ENCODE data around the gene CCDC93. TPM values are rescaled to one million over a fixed set of nuclear protein-coding genes. Genes with fewer than 3 reads are reported as not detected.

The CCDC93 gene
- total RNA-seq, 1 experiment from 2014 or later, result 27.2 TPM

- Histone ChIP-seq H3K4me1 (ENCODE audit: insufficient read depth, low read length, poor library complexity, severe bottlenecking) (peaks cover 27% of the 10 kb centered on the region), H3K4me3 (ENCODE audit: low read depth, low read length, poor library complexity, severe bottlenecking) (no peak overlapping the region), H3K27ac (ENCODE audit: low read depth, low read length, poor library complexity, severe bottlenecking) (no peak overlapping the region), H3K27me3 (replicated peaks; ENCODE audit: insufficient read depth, low read depth, low read length, poor library complexity) (no peaks in the 10 kb centered on the region), H3K36me3 (ENCODE audit: insufficient read depth, low read length, poor library complexity, severe bottlenecking) (no peaks in the 10 kb centered on the region), H3K9me3 (ENCODE audit: low read depth, low read length, poor library complexity, severe bottlenecking) (no peaks in the 10 kb centered on the region)
- DNase-seq (ENCODE audit: low spot score), result peak; percentile 60
- TF ChIP-seq EZH2 (IDR thresholded peaks at IDR 0.05; ENCODE audit: borderline replicate concordance, low read depth, low read length, poor library complexity, severe bottlenecking) (no peak), CTCF (conservative IDR thresholded peaks at IDR 0.05; ENCODE audit: low read depth, low read length) (no peak)
- CTCF ChIA-PET, result no interaction called here
- no TSS peak for BruUV-seq (replicated peaks)
- intact Hi-C loops (cut with micrococcal nuclease; ENCODE audit: unreplicated experiment), result no loop called here
- POLR2A ChIA-PET (ENCODE audit: low non-redundant PET), result no interaction called here
These were observed 30.8 kb downstream of the CCDC93 start for GRCh38 chr2:117983040-117983439.

GRCh38 chr2:117982376-117983033, 31.4 kb downstream of the CCDC93 start:
- ChIA-PET CTCF (no interaction called here), POLR2A (ENCODE audit: low non-redundant PET) (no interaction called here)
- H3K4me1 ChIP-seq (ENCODE audit: insufficient read depth, low read length, poor library complexity, severe bottlenecking), result peaks cover 27% of the 10 kb centered on the region
- DNase-seq (ENCODE audit: low spot score), result no peak
- H3K36me3 ChIP-seq (ENCODE audit: insufficient read depth, low read length, poor library complexity, severe bottlenecking), result no peaks in the 10 kb centered on the region
- no peak overlapping the region for H3K27ac ChIP-seq (ENCODE audit: low read depth, low read length, poor library complexity, severe bottlenecking)
- no peaks in the 10 kb centered on the region for H3K27me3 ChIP-seq (replicated peaks; ENCODE audit: insufficient read depth, low read depth, low read length, poor library complexity)
- no peak overlapping the region for H3K4me3 ChIP-seq (ENCODE audit: low read depth, low read length, poor library complexity, severe bottlenecking)
- TF ChIP-seq EZH2 (IDR thresholded peaks at IDR 0.05; ENCODE audit: borderline replicate concordance, low read depth, low read length, poor library complexity, severe bottlenecking) (no peak), CTCF (conservative IDR thresholded peaks at IDR 0.05; ENCODE audit: low read depth, low read length) (no peak)
- no peaks in the 10 kb centered on the region for H3K9me3 ChIP-seq (ENCODE audit: low read depth, low read length, poor library complexity, severe bottlenecking)
- intact Hi-C loops (cut with micrococcal nuclease; ENCODE audit: unreplicated experiment), result no loop called here
- BruUV-seq (replicated peaks), result no TSS peak

GRCh38 chr2:117981810-117982209, 32.1 kb downstream of the CCDC93 start:
- TF ChIP-seq EZH2 (IDR thresholded peaks at IDR 0.05; ENCODE audit: borderline replicate concordance, low read depth, low read length, poor library complexity, severe bottlenecking) (no peak), CTCF (conservative IDR thresholded peaks at IDR 0.05; ENCODE audit: low read depth, low read length) (no peak)
- no peak overlapping the region for H3K27ac ChIP-seq (ENCODE audit: low read depth, low read length, poor library complexity, severe bottlenecking)
- H3K36me3 ChIP-seq (ENCODE audit: insufficient read depth, low read length, poor library complexity, severe bottlenecking), result no peaks in the 10 kb centered on the region
- CTCF ChIA-PET, result no interaction called here
- POLR2A ChIA-PET (ENCODE audit: low non-redundant PET), result no interaction called here
- no peak overlapping the region for H3K4me3 ChIP-seq (ENCODE audit: low read depth, low read length, poor library complexity, severe bottlenecking)
- no peaks in the 10 kb centered on the region for H3K27me3 ChIP-seq (replicated peaks; ENCODE audit: insufficient read depth, low read depth, low read length, poor library complexity)
- no TSS peak for BruUV-seq (replicated peaks)
- DNase-seq (ENCODE audit: low spot score), result no peak
- H3K9me3 ChIP-seq (ENCODE audit: low read depth, low read length, poor library complexity, severe bottlenecking), result no peaks in the 10 kb centered on the region
- peaks cover 27% of the 10 kb centered on the region for H3K4me1 ChIP-seq (ENCODE audit: insufficient read depth, low read length, poor library complexity, severe bottlenecking)
- intact Hi-C loops (cut with micrococcal nuclease; ENCODE audit: unreplicated experiment), result no loop called here

Measured in A673 (cell line).